Loucy (cell line): Measurements from ENCODE around the gene CFAP65.
A peak's percentile ranks its signal among the peaks of the same experiment; 100 is the strongest.

ENCODE experiments used
- H2AFZ ChIP-seq: fragments of 200-600 bp; sonication (generic); 2 replicates; pipeline ENCODE4 v1.6.0; 2016; ENCODE audit warnings: antibody characterized with exemption, mild to moderate bottlenecking, low read length, moderate library complexity
- H3F3A ChIP-seq: fragments of 200-600 bp; 2 replicates; pipeline ENCODE4 v1.6.0; 2016; ENCODE audit warnings: antibody characterized with exemption, low read depth, mild to moderate bottlenecking
- H3K27me3 ChIP-seq: fragments of 200-600 bp; sonication (generic); 2 replicates; pipeline ENCODE4 v1.6.1; 2014; ENCODE audit warnings: low read length, mild to moderate bottlenecking; ENCODE audit not compliant: insufficient read depth, poor library complexity, severe bottlenecking
- H3K36me3 ChIP-seq: fragments of 200-600 bp; sonication (generic); 2 replicates; pipeline ENCODE4 v1.6.1; 2016; ENCODE audit warnings: low read length; ENCODE audit not compliant: insufficient read depth
- H3K4me1 ChIP-seq: fragments of 200-600 bp; sonication (generic); 2 replicates; pipeline ENCODE4 v1.5.1; 2014; ENCODE audit warnings: low read length, mild to moderate bottlenecking; ENCODE audit not compliant: insufficient read depth, poor library complexity, severe bottlenecking
- H3K4me2 ChIP-seq: fragments of 200-600 bp; sonication (generic); 2 replicates; pipeline ENCODE4 v1.6.0; 2014; ENCODE audit warnings: antibody characterized with exemption, low read length, low read depth, mild to moderate bottlenecking; ENCODE audit not compliant: poor library complexity, severe bottlenecking
- H3K4me3 ChIP-seq: fragments of 200-600 bp; sonication (generic); 2 replicates; pipeline ENCODE4 v1.5.1; 2014; ENCODE audit warnings: low read length, mild to moderate bottlenecking, mixed read lengths; ENCODE audit not compliant: poor library complexity, severe bottlenecking
- H3K79me2 ChIP-seq: fragments of 200-600 bp; sonication (generic); 2 replicates; pipeline ENCODE4 v1.6.1; 2014; ENCODE audit warnings: low read length; ENCODE audit not compliant: insufficient read depth
- H3K9ac ChIP-seq: fragments of 200-600 bp; sonication (generic); 2 replicates; pipeline ENCODE4 v1.6.0; 2014; ENCODE audit warnings: mild to moderate bottlenecking, low read depth, low read length, moderate library complexity; ENCODE audit not compliant: poor library complexity, severe bottlenecking
- H3K9me2 ChIP-seq: fragments of 200-600 bp; sonication (generic); replicated peaks from 2 replicates; pipeline ENCODE4 v1.6.1; 2016; ENCODE audit warnings: low read depth, low read length, mixed read lengths
- H3K9me3 ChIP-seq: fragments of 200-600 bp; sonication (generic); 2 replicates; pipeline ENCODE4 v1.6.1; 2014; ENCODE audit warnings: mild to moderate bottlenecking, antibody characterized with exemption, low read length, low read depth; ENCODE audit not compliant: insufficient read depth
- H4K20me1 ChIP-seq: fragments of 200-600 bp; sonication (generic); 2 replicates; pipeline ENCODE4 v1.6.0; 2014; ENCODE audit warnings: antibody characterized with exemption, low read length, mild to moderate bottlenecking; ENCODE audit not compliant: insufficient read depth, poor library complexity, severe bottlenecking
- EZH2phosphoT487 ChIP-seq: fragments of 200-600 bp; IDR thresholded peaks from 2 replicates; pipeline ENCODE4 v1.6.1; 2018; ENCODE audit warnings: antibody characterized with exemption, mild to moderate bottlenecking, moderate library complexity, borderline replicate concordance
- TF ChIP-seq, protein P1 (sequence below): fragments of 200-600 bp; sonication (generic); conservative IDR thresholded peaks from 2 replicates; pipeline ENCODE4 v1.5.1; 2014; ENCODE audit warnings: mild to moderate bottlenecking, antibody characterized with exemption, low read length

CFAP65 gene

DNA sequence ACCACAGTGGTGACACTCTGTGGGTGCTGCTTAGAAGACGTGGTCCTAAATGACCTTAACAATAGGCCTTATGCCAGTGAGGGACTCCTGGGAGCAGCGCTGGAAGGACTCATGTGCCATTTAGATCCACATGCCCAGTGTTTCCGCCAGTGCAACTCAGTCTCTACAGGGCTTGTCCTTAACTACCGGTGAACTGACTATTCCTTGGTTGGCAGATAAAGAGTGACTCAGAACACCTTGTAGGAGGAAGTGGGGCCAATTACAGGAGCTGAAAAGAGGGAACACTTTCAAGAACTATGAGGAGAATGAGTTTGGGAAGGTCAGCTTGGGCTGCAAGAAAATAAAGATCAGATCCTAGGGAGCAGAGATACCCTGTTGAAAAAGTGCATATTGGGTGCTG lies 83.6 kb downstream of the CFAP65 start:
- peak overlapping the region; percentile 87 for H3K4me2 ChIP-seq
- H4K20me1 ChIP-seq, result peaks cover 4% of the 10 kb centered on the region
- no peaks in the 10 kb centered on the region for H3K36me3 ChIP-seq
- no peaks in the 10 kb centered on the region for H3K9me2 ChIP-seq
- H3K27me3 ChIP-seq, result no peaks in the 10 kb centered on the region
- TF ChIP-seq, protein P1, sequence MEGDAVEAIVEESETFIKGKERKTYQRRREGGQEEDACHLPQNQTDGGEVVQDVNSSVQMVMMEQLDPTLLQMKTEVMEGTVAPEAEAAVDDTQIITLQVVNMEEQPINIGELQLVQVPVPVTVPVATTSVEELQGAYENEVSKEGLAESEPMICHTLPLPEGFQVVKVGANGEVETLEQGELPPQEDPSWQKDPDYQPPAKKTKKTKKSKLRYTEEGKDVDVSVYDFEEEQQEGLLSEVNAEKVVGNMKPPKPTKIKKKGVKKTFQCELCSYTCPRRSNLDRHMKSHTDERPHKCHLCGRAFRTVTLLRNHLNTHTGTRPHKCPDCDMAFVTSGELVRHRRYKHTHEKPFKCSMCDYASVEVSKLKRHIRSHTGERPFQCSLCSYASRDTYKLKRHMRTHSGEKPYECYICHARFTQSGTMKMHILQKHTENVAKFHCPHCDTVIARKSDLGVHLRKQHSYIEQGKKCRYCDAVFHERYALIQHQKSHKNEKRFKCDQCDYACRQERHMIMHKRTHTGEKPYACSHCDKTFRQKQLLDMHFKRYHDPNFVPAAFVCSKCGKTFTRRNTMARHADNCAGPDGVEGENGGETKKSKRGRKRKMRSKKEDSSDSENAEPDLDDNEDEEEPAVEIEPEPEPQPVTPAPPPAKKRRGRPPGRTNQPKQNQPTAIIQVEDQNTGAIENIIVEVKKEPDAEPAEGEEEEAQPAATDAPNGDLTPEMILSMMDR, result no peak
- no peak for TF ChIP-seq EZH2phosphoT487
- H3F3A ChIP-seq, result no peaks in the 10 kb centered on the region
- no peak overlapping the region for H3K9ac ChIP-seq
- peaks cover 5% of the 10 kb centered on the region; the same call in 1 of the 2 replicates for H3K79me2 ChIP-seq
- no peaks in the 10 kb centered on the region for H3K9me3 ChIP-seq
- peaks cover 18% of the 10 kb centered on the region for H3K4me1 ChIP-seq
- no peak overlapping the region for H3K4me3 ChIP-seq
- no peak overlapping the region for H2AFZ ChIP-seq

DNA sequence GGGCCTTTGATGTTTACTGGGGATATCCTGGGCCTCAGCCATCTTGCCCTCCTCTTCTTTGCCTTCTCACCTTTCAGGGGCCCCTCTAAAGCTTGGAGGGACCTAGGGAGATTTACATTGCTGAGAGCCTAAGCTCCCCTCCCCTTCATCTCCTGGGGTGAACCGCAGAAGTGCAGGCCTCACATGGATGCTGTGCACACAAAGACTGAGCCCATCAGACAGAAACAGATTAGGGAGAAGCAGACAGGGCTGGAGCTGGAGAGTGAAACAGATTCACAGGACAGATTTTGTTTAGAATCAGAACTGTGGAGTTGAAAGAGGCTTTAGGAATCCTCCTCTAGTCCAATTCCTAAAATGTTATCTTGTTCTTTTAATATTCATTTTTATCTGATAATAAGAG lies 85.3 kb downstream of the CFAP65 start:
- Histone ChIP-seq H3K27me3 (no peaks in the 10 kb centered on the region), H3K4me1 (peaks cover 18% of the 10 kb centered on the region), H3K79me2 (peaks cover 5% of the 10 kb centered on the region; the same call in 1 of the 2 replicates), H3K9me2 (no peaks in the 10 kb centered on the region), H3K9ac (no peak overlapping the region), H4K20me1 (no peaks in the 10 kb centered on the region), H3K36me3 (no peaks in the 10 kb centered on the region), H3F3A (no peaks in the 10 kb centered on the region), H3K4me2 (no peak overlapping the region), H3K9me3 (no peaks in the 10 kb centered on the region), H3K4me3 (no peak overlapping the region), H2AFZ (no peak overlapping the region)
- TF ChIP-seq, protein P1, result no peak
- TF ChIP-seq EZH2phosphoT487, result no peak

DNA sequence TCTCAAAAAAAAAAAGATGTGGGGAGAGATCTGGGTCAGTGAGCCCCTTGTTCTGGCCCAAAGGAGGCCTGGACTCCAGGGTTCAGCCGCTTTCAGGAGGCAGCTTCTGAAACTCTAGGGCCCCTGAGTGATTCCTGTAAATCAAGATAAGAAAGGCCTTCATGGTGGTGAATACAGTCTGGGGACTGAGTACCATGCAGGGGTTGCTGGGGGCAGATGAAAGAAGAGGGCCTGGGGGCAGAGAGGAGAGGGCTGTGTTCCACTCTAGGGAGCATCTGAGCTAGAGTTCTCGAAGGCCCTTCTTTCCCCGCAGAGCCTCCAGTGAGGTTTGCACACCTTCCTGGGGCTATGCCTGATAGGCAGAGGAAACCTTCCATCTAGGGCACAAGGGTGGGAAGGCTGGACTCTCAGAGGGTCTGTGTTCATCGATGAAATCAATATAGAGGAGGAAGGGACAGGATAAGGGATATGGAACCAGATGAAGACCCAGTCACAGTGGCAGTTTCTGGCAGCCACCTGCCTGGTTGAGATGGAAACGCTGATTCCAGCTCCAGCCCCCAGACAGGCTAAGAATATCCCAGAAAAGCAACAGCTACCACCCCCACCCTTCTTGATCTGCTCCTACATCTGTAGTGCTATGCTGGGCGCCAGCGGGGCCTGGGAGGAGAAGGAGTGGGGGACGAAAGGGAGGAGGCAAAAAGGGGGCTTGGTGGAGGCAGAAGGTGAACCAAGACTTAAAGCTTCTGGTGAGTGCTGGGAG lies 86.6 kb downstream of the CFAP65 start:
- Histone ChIP-seq H4K20me1 (no peaks in the 10 kb centered on the region), H3K4me1 (peaks cover 18% of the 10 kb centered on the region), H3K4me3 (no peak overlapping the region), H3K9me2 (no peaks in the 10 kb centered on the region), H3K27me3 (no peaks in the 10 kb centered on the region), H3K9ac (no peak overlapping the region), H3K4me2 (no peak overlapping the region), H3K79me2 (peaks cover 5% of the 10 kb centered on the region; the same call in 1 of the 2 replicates), H3F3A (no peaks in the 10 kb centered on the region), H3K36me3 (no peaks in the 10 kb centered on the region), H2AFZ (no peak overlapping the region), H3K9me3 (no peaks in the 10 kb centered on the region)
- TF ChIP-seq, protein P1, result no peak
- TF ChIP-seq EZH2phosphoT487, result no peak
